GF-D8 (cell line): Measurements from ENCODE around the gene SYS1.

Experiments used
- DNase-seq: peaks from one replicate; lab custom pipeline; 2025; lab: John Stamatoyannopoulos, UW

The SYS1 gene

GRCh38 chr20:45355209-45356084 lies 7.5 kb upstream of the SYS1 start:
- DNase-seq: no peak

- DNase-seq: peak; percentile 25
These were observed 4.5 kb upstream of the SYS1 start for GRCh38 chr20:45358282-45359068.

GRCh38 chr20:45359069-45359405 lies 3.9 kb upstream of the SYS1 start:
- DNase-seq: no peak

- no peak for DNase-seq
These were observed 3.4 kb upstream of the SYS1 start for GRCh38 chr20:45359406-45360148.

GRCh38 chr20:45361793-45362192 lies 1.2 kb upstream of the SYS1 start:
- DNase-seq: peak; percentile 51

- DNase-seq: no peak
These were observed 896 bp downstream of the SYS1 start for GRCh38 chr20:45363611-45364492.

GRCh38 chr20:45365444-45365970 lies 2.6 kb downstream of the SYS1 start:
- no peak for DNase-seq

- no peak for DNase-seq
These were observed 3.2 kb downstream of the SYS1 start for GRCh38 chr20:45366192-45366591.

GRCh38 chr20:45366631-45367030 lies 3.7 kb downstream of the SYS1 start:
- DNase-seq: no peak

GRCh38 chr20:45367126-45367525 lies 4.2 kb downstream of the SYS1 start:
- no peak for DNase-seq

GRCh38 chr20:45368221-45368980 lies 5.4 kb downstream of the SYS1 start:
- peak; percentile 80 for DNase-seq

GRCh38 chr20:45370571-45371160 lies 7.7 kb downstream of the SYS1 start:
- no peak for DNase-seq

- no peak for DNase-seq
These were observed 9.3 kb downstream of the SYS1 start for GRCh38 chr20:45372241-45372640.

GRCh38 chr20:45372646-45373352 lies 9.8 kb downstream of the SYS1 start:
- DNase-seq: no peak

- DNase-seq: peak; percentile 28
These were observed 10.6 kb downstream of the SYS1 start for GRCh38 chr20:45373353-45374100.

- no peak for DNase-seq
These were observed 11.1 kb downstream of the SYS1 start for GRCh38 chr20:45374101-45374467.

- DNase-seq: no peak
These were observed 12.0 kb downstream of the SYS1 start for GRCh38 chr20:45374966-45375365.

GRCh38 chr20:45377269-45377668 lies 14.3 kb downstream of the SYS1 start:
- no peak for DNase-seq

GRCh38 chr20:45378191-45378590 lies 15.2 kb downstream of the SYS1 start, which contains the start of gene TP53TG5:
TP53TG5 (minus strand) TSS chr20:45378325; CDS start chr20:45378236, 89 bp downstream.
- DNase-seq: no peak
